HuH-7.5 (cell line): Measurements from ENCODE around the gene ZNF324B.
"Not testable (repeated sequence)": the region's sequence is repeated elsewhere in the genome, so short reads cannot be mapped to it uniquely, and the experiment has no call there.

Experiments
- DNase-seq: peaks from one replicate; pipeline ENCODE4 v3.0.0; 2011; ENCODE audit warnings: low spot score

Gene ZNF324B

DNA sequence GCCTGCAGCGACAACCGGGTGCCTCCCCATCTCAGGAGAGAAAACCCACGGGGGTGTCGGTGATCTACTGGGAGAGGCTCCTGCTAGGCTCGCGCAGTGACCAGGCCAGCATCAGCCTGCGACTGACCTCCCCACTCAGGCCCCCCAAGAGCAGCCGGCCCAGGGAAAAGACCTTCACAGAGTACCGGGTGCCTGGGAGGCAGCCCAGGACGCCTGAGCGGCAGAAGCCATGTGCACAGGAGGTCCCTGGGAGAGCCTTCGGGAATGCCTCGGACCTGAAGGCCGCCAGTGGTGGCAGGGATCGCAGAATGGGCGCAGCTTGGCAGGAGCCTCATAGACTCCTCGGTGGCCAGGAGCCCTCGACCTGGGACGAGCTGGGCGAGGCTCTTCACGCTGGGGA lies 3.9 kb downstream of the ZNF324B start:
- DNase-seq, result no peak

- no peak for DNase-seq
These were observed 4.7 kb downstream of the ZNF324B start for GRCh38 chr19:58456111-58456510.

GRCh38 chr19:58460039-58460438 lies 8.6 kb downstream of the ZNF324B start:
- DNase-seq, result no peak

- no peak for DNase-seq
These were observed 14.8 kb downstream of the ZNF324B start for GRCh38 chr19:58466089-58466759.

DNA sequence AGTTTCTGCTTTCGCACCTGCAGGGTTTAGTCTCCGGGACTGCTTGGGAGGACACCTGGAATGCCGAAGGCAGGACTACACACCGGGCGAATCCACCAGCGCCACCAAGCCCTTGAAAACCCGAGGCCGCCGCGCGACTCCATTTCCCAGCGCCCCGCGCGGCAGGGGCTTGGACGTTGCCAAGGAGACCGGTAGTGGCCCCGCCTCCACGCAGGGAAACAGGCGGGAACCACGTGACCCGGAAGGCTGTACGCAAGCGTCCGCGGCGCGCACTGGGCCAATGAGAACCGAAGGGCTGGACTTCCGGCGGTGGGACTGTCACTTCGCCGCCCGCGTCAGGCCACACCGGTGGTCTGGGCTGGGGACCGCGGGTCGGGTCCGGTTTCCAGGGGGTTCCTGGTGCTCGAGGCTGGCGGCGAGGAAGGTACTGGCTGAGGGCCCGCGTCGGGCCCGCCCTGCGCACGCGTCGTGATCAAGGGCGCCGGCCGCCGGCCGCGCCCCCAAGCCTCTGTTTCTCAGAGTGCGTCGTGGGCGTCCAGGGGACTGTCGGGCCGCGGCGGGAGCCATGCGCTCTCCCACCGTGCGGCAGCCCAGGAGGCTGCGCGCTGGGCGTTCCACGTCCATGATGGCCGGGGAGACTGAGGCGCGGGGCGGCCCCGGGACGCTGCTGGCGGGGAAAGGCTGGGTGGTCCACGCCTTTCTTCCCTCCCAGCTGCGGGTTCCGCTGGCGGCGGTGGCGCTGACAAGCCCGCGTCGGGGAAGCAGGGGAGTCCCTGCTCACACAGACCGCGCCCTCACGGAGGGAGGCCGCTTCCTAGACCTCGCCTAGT lies 15.6 kb downstream of the ZNF324B start, which contains the start of gene ZNF324:
Gene ZNF324 (plus strand): TSS at position 321 of the 830 bp plus-strand sequence. CDS start 2,106 bp downstream, outside the sequence.
- DNase-seq, result peak; percentile 98

DNA sequence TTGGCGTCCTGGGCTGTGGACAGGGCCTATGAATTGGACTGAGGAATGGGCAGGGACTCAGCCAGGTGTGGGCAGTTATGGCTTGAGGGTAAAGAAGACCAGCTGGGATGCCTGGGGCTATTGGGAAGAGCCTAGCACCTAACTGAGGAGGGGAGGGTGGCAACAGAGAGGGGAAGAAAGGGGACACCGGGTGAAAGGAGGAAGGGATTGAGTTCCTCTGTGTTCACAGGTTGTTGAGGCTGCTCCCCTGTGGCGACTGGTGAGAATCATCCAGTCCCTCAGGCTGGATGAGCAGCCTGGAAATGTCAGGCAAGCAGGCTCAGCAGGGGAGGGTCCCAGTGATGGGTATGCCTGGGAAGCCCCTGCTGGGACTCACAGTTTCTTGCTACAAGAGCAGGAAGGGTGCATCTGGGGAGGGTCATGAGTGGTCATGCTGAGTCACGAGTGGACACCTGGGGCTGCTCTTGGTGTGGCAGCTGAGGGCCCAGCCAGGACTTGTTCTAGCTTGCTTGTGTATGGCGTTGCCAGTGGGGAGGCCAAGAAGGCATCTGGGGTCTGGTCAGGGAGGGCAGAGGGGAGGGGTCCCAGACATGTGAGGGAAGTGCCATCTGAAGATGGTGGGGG lies 16.9 kb downstream of the ZNF324B start:
- no peak for DNase-seq

GRCh38 chr19:58469241-58470013 lies 18.0 kb downstream of the ZNF324B start:
- no peak for DNase-seq

GRCh38 chr19:58470837-58471543 lies 19.6 kb downstream of the ZNF324B start:
- DNase-seq, result not testable (repeated sequence)

GRCh38 chr19:58471736-58472135 lies 20.3 kb downstream of the ZNF324B start:
- DNase-seq, result no peak

- DNase-seq, result no peak
These were observed 22.4 kb downstream of the ZNF324B start for GRCh38 chr19:58473775-58474174.

DNA sequence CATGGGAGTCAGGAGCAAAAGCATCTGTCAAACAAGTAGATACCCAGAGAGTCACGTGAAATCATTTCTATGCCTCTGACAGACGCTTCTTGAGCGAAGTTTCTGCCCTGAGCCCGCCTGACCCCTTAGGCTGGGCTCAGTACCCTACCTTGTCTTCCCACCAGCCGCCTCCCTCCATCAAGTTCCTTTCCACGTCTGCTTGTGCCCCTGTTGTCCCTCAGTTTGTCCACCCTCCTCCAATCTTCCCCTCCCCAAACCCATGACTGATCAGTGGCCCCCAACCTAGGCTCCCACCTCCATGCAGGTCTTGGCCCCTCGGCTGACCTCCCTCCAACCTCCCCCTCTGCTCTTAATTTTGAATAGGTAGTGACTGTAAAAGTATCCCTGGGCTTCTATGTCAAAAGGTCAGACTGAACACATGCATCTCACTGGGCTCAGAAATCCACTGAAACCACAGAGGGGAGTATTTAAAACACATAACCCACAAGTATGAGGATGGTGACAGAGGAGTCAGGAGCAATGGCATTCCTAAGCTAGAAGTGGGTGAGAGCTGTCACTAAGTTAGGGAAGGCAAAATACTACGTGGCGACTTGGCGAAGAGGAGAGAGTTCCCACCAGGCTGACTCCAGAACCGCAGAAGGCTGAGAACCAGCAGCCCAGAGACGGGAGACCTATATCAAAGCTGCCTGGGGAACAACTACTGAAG lies 23.0 kb downstream of the ZNF324B start:
- DNase-seq, result no peak

DNA sequence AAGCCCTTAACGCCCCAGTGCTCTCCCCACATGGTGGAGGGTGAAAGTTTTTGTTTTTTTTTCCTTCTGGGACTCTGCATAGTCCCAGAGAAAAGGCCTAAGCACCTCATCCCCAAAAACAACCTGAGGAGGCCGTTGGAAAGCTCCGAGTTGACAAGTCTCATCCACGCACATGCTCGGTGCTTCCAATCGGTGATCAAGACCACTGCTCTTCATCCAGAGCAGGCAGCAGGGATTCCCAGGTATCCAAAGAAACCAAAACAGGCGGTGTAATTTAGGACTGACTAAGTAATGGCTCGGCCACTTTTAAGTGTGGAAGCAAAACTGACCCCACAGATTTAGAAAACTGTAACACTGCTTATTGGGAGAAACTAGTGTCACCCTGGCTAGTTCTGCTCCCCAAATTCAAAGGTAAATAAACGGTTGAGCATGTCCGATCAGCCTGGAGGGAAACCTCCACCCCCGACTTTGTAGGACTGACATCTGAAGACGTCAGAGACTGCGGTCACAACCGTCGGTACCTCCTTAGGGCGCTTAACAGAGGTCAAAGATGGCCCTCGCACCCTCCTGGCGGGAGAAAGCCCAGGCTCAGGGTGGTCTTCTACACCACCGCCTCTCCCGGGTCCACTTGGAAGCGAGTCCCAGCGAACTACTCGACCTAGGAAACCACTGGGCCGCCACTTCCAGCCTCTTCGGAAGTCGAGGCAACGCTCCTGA lies 23.7 kb downstream of the ZNF324B start:
- no peak for DNase-seq

GRCh38 chr19:58475714-58476497 lies 24.5 kb downstream of the ZNF324B start, which contains the start of gene ZNF446:
ZNF446 (plus strand) TSS chr19:58476352; CDS start chr19:58477219, 867 bp downstream.
- DNase-seq, result peak; percentile 98

GRCh38 chr19:58476498-58477015 lies 25.1 kb downstream of the ZNF324B start:
- DNase-seq, result peak; percentile 42

DNA sequence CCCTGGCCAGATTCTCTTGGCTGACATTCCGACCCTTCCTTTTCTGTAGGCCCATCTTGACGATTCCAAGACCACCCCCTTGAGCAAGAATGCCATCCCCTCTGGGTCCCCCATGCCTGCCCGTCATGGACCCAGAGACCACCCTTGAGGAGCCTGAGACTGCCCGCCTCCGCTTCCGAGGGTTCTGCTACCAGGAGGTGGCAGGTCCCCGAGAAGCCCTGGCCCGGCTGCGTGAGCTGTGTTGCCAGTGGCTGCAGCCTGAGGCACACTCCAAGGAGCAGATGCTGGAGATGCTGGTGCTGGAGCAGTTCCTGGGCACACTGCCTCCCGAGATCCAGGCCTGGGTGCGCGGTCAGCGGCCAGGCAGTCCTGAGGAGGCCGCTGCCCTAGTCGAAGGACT lies 25.7 kb downstream of the ZNF324B start:
- DNase-seq, result no peak

- no peak for DNase-seq
These were observed 26.4 kb downstream of the ZNF324B start for GRCh38 chr19:58477871-58478270.

GRCh38 chr19:58479303-58479702 lies 27.9 kb downstream of the ZNF324B start:
- DNase-seq, result no peak

GRCh38 chr19:58479736-58480480 lies 28.5 kb downstream of the ZNF324B start:
- no peak for DNase-seq
